ENCODE data around the gene GSTM1.
A peak's percentile ranks its signal among the peaks of the same experiment; 100 is the strongest.

DNA sequence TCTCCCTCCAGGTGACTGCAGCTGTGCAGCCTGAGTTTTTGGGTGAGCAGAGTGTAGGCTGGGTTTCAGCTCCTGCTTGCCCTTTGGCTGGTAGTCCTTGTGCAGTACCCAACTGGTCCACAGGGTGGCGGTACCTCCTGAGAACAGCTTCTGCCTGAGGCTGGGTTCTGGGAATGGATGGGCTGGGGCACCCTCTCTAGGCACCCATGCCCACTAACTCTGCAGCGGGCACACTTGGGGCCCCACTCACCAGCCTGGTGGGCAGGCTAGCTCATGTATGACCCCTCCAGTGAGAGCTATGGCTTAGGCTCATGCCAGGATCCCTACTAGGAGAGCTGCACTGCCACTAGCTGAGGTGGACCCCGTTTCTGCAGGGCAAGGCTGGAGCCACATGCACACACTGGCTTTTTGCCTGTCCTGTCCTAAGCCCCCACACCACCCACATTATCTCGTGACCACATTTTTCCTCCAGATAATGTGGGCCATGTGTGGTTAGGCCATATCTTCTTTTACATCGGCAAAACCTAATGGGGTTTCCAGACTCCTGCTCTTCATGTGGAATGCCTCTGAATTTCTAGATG lies 47.2 kb upstream of the GSTM1 start:
- TF ChIP-seq TOX (CRISPR knock-in tag; IDR thresholded peaks at IDR 0.05; ENCODE audit: borderline replicate concordance): no peak
- TF ChIP-seq, protein P1, sequence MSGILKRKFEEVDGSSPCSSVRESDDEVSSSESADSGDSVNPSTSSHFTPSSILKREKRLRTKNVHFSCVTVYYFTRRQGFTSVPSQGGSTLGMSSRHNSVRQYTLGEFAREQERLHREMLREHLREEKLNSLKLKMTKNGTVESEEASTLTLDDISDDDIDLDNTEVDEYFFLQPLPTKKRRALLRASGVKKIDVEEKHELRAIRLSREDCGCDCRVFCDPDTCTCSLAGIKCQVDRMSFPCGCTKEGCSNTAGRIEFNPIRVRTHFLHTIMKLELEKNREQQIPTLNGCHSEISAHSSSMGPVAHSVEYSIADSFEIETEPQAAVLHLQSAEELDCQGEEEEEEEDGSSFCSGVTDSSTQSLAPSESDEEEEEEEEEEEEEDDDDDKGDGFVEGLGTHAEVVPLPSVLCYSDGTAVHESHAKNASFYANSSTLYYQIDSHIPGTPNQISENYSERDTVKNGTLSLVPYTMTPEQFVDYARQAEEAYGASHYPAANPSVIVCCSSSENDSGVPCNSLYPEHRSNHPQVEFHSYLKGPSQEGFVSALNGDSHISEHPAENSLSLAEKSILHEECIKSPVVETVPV (CRISPR knock-in tag; IDR thresholded peaks at IDR 0.05): 0 out of 2 replicates have a peak, but pooled peaks have one; percentile 49
- TF ChIP-seq PPARA (CRISPR knock-in tag; IDR thresholded peaks at IDR 0.05; ENCODE audit: borderline replicate concordance): no peak
- TF ChIP-seq ZFP30 (CRISPR knock-in tag; IDR thresholded peaks at IDR 0.05): no peak
- TF ChIP-seq, protein P2, sequence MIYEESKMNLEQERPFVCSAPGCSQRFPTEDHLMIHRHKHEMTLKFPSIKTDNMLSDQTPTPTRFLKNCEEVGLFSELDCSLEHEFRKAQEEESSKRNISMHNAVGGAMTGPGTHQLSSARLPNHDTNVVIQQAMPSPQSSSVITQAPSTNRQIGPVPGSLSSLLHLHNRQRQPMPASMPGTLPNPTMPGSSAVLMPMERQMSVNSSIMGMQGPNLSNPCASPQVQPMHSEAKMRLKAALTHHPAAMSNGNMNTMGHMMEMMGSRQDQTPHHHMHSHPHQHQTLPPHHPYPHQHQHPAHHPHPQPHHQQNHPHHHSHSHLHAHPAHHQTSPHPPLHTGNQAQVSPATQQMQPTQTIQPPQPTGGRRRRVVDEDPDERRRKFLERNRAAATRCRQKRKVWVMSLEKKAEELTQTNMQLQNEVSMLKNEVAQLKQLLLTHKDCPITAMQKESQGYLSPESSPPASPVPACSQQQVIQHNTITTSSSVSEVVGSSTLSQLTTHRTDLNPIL (CRISPR knock-in tag; IDR thresholded peaks at IDR 0.05; ENCODE audit: low read depth): no peak
- TF ChIP-seq TCF4 (CRISPR knock-in tag; IDR thresholded peaks at IDR 0.05; ENCODE audit: borderline replicate concordance): peak; percentile 94

Measured in SK-N-SH treated with all-trans-retinoic acid at 6 μM for 48 hours (cell line).